Type B pancreatic cell (in vitro differentiated cells): ENCODE data around the gene PPRC1. TPM values are rescaled to one million over a fixed set of nuclear protein-coding genes. Genes with fewer than 3 reads are reported as not detected.

Experiments used
- DNase-seq: peaks from one replicate; pipeline ENCODE4 v3.0.0; 2021; ENCODE audit warnings: mixed read lengths; ENCODE audit not compliant: unreplicated experiment; ENCODE audit errors: extremely low spot score
- H3K27ac Mint-ChIP-seq: 2 replicates; pipeline ENCODE4 v1.8.0; 2021; ENCODE audit warnings: mild to moderate bottlenecking, mixed read lengths
- H3K27me3 Mint-ChIP-seq: 2 replicates; pipeline ENCODE4 v1.8.0; 2021; ENCODE audit warnings: mixed read lengths
- H3K36me3 Mint-ChIP-seq: 2 replicates; pipeline ENCODE4 v1.8.0; 2021; ENCODE audit warnings: mixed read lengths
- H3K4me1 Mint-ChIP-seq: one replicate; pipeline ENCODE4 v1.8.0; 2021; ENCODE audit warnings: mixed read lengths; ENCODE audit not compliant: unreplicated experiment
- H3K4me3 Mint-ChIP-seq: 2 replicates; pipeline ENCODE4 v1.8.0; 2021; ENCODE audit warnings: mild to moderate bottlenecking, mixed read lengths
- H3K9me3 Mint-ChIP-seq: 2 replicates; pipeline ENCODE4 v1.8.0; 2021; ENCODE audit warnings: mixed read lengths
- CTCF ChIP-seq: fragments of 200-600 bp; sonication (generic); conservative IDR thresholded peaks from 2 replicates; pipeline ENCODE4 v1.5.0; 2021; ENCODE audit warnings: antibody characterized with exemption, mild to moderate bottlenecking
- total RNA-seq: library from RNA; stranded (reverse); gene quantifications from 2 replicates; pipeline ENCODE4 v1.2.1, GENCODE V29; 2021; ENCODE audit warnings: low replicate concordance

PPRC1 gene
- total RNA-seq, 1 donor from 2014 or later, result 51.6 TPM

DNA sequence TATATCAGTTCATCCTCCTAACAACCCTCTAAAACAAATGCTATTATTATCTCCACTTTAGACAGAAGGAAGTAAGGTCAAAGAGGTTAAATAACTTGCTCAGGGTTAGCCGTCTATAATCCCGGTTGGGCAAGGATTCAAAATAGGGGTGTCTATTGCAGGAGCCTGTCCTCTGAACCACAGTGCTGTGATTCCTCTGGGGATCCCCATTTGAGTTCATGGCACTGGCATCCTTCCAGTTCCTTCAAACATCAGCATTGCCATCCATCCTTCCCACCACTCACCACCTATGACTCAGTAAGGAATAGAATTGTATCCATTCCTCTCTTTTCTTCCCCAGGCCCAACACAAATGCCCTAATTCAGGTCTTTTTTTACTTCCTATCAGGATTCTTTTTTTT lies 42.1 kb upstream of the PPRC1 start:
- Mint-ChIP-seq H3K4me3 (no peak overlapping the region), H3K9me3 (no peaks in the 10 kb centered on the region), H3K27ac (no peak overlapping the region), H3K4me1 (no peaks in the 10 kb centered on the region), H3K36me3 (peaks cover 8% of the 10 kb centered on the region), H3K27me3 (no peaks in the 10 kb centered on the region)
- no peak for DNase-seq
- TF ChIP-seq CTCF, result no peak

- H3K4me3 Mint-ChIP-seq, result no peak overlapping the region
- no peaks in the 10 kb centered on the region for H3K27me3 Mint-ChIP-seq
- no peak for DNase-seq
- no peaks in the 10 kb centered on the region for H3K9me3 Mint-ChIP-seq
- no peak for TF ChIP-seq CTCF
- H3K27ac Mint-ChIP-seq, result no peak overlapping the region
- H3K4me1 Mint-ChIP-seq, result no peaks in the 10 kb centered on the region
- peaks cover 8% of the 10 kb centered on the region for H3K36me3 Mint-ChIP-seq
Observed at GRCh38 chr10:102096449-102096848, 36.4 kb upstream of the PPRC1 start.

- no peaks in the 10 kb centered on the region for H3K9me3 Mint-ChIP-seq
- H3K4me3 Mint-ChIP-seq, result no peak overlapping the region
- H3K27ac Mint-ChIP-seq, result no peak overlapping the region
Observed at GRCh38 chr10:102101152-102101551, 31.7 kb upstream of the PPRC1 start.

GRCh38 chr10:102102421-102102820 lies 30.4 kb upstream of the PPRC1 start:
- DNase-seq, result no peak
- no peak for TF ChIP-seq CTCF
- Mint-ChIP-seq H3K4me1 (no peaks in the 10 kb centered on the region), H3K27ac (no peak overlapping the region), H3K9me3 (no peaks in the 10 kb centered on the region), H3K36me3 (peaks cover 11% of the 10 kb centered on the region), H3K27me3 (no peaks in the 10 kb centered on the region), H3K4me3 (no peak overlapping the region)

More at GRCh38 chr10:102101152-102101551, 31.7 kb upstream of the PPRC1 start:
- Mint-ChIP-seq H3K36me3 (peaks cover 11% of the 10 kb centered on the region), H3K27me3 (no peaks in the 10 kb centered on the region), H3K4me1 (no peaks in the 10 kb centered on the region)
- DNase-seq, result no peak
- TF ChIP-seq CTCF, result no peak

- Mint-ChIP-seq H3K4me3 (no peak overlapping the region), H3K4me1 (no peaks in the 10 kb centered on the region), H3K27ac (no peak overlapping the region), H3K9me3 (no peaks in the 10 kb centered on the region), H3K36me3 (peaks cover 27% of the 10 kb centered on the region), H3K27me3 (no peaks in the 10 kb centered on the region)
- no peak for TF ChIP-seq CTCF
- no peak for DNase-seq
Observed at GRCh38 chr10:102106998-102107397, 25.8 kb upstream of the PPRC1 start.
